ENCODE data around the gene NDN.
"Not testable (repeated sequence)": the region's sequence is repeated elsewhere in the genome, so short reads cannot be mapped to it uniquely, and the experiment has no call there.

Gene NDN, protein sequence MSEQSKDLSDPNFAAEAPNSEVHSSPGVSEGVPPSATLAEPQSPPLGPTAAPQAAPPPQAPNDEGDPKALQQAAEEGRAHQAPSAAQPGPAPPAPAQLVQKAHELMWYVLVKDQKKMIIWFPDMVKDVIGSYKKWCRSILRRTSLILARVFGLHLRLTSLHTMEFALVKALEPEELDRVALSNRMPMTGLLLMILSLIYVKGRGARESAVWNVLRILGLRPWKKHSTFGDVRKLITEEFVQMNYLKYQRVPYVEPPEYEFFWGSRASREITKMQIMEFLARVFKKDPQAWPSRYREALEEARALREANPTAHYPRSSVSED

DNA sequence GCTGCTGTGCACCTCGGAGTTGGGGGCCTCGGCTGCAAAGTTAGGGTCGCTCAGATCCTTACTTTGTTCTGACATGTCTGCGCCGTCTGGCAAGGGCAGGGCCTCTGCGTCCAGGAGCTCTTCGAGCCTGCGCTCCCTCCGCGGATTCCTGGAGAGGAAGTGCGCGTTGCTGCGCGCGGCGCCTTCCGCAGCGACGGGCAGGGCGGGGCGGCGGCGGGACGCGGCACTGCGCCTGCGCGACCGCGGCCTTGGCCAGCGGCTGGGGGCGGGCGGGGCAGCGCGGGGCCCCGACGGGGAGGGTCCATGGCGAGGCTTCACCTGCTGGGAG lies at the start of gene NDN:
NDN (minus strand) TSS at position 163 of the 328 bp plus-strand sequence; CDS start at position 75, 88 bp downstream.
- DNase-seq = no peak

DNA sequence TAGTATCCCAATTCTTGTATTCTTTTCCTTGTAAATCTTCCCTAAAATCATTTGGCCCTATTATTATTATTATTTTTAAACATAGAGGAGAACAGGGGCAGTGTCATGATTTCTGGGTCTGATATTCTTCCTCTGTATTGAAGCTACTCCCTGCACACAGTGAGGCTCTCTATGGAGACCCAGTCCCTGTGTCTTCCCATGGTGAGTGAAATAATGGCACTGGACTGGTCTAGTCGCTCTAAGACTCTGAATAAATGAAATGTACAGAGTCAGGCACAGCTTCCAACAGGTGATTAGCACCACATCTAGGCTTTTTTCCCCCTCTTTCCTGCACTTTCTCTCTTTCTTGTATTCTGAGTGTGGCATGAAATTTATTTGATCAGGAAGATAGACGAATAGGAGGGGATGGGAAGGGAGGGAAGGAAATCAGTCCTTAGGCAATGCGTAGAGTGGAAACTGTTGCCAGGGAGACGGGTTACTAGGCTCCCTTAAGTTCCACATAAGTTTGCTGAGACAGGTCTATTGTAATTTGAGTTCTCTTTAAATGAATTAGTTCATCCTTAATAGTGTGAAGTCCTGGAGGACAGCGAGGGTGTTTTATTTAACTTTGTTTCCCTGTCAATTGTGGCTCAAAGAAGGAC lies 49.0 kb upstream of the NDN start:
- no peak for DNase-seq

DNA sequence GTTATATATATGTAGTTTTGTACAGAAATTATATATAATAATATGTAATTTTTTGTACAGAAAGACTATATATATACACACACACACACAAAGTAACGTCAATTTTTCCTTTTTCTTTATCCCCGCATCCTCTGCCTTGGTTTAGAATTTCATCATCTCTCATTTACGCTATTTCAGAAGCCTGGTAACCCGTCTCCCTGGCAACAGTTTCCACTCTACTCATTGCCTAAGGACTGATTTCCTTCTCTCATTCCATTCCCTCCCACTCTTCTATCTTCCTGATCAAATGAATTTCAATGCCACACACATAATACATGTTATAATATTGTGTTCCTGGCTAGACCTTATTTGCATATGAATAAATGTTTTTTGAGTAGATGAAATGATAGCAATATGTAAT lies 47.8 kb upstream of the NDN start:
- no peak for DNase-seq

DNA sequence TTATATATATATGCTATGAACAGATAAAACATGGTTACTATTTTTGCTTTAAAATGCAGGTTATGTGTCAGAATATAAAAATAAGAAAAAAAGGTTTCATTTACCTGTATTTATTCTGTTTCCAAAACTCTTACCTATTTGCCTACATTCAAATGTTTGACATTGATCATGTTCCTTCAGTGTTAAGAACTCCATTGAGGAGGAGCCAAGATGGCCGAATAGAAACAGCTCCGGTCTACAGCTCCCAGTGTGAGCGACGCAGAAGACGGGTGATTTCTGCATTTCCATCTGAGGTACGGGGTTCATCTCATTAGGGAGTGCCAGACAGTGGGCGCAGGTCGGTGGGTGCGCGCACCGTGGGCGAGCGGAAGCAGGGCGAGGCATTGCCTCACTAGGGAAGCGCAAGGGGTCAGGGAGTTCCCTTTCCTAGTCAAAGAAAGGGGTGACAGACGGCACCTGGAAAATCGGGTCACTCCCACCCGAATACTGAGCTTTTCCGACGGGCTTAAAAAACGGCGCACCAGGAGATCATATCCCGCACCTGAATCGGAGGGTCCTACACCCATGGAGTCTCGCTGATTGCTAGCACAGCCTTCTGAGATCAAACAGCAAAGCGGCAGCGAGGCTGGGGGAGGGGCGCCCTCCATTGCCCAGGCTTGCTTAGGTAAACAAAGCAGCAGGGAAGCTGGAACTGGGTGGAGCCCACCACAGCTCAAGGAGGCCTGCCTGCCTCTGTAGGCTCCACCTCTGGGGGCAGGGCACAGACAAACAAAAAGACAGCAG lies 27.0 kb upstream of the NDN start:
- DNase-seq = not testable (repeated sequence)

DNA sequence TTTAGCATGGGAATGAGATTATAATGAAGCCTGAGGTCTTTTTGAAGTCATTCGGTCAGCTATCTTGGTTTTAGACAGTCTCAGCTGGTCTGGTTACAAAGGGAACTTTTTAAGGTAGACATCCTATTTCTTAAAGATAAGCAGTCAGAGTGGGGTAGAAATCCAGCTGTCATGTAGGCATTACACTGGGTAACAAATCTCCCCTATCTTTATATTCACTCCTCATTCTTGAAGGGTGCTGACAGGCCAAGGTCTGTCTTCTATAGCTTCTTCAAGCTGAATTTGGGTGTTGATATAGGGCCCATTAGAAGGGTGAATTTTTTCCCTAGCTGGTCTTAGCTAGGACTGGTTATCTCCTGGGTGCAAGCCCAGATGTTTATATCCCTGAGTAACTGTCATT lies 21.2 kb upstream of the NDN start:
- no peak for DNase-seq

DNA sequence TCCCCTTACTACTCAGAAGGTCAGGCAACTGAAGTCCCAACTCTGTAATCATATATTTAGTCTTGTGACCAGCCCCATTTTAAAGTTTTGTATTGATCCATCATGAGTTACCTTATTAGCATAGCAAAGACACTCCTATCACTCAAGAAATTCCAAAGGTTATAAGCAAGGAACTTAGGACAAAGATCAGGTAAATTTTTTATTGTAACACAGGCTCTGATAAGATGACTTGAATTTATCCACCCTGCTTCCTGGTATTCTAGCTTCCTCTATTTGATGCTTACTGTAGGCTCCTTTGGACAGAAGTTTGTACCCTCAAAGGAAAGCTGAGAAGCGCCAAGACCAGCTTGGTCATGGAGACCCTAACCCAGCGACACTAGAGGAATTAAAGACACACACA lies 8.2 kb upstream of the NDN start:
- no peak for DNase-seq

DNA sequence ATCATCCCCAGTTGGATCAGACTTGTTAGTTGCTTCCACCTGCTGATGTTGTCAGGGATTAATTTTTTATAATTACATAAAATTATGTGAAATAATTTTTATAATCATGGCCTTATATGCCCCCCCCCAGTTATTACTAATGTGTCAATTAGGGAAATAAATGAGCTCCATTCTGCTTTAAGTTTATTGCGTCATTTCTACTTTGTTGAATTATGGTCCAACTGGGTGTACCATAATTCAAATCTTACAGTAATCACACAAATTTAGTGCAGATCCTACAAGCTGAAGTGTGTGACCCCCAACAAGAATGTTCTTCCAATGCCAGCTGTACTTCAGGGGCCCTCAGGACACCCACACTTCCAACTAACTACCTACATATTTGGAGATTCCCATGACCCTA lies 7.5 kb upstream of the NDN start:
- DNase-seq = no peak

DNA sequence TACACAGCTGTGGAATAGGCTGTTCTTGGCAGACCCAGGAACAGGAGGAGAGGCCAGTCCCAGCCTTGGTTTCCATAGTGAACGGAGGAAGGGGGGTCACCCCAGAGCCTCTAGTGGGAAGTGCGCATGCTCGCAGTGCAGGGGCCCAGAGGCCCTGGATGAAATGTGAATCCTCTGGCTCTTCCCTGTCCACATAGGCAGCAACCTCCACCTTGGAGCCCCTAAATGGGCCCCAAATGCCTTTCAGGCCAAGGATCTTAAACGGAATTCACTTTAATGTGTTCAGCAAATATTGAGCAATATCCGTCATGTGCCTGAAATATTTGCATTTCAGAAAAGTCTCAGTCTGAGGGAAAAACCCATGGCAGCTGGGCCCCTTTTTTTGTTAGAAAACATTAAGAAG lies 3.3 kb upstream of the NDN start:
- no peak for DNase-seq

DNA sequence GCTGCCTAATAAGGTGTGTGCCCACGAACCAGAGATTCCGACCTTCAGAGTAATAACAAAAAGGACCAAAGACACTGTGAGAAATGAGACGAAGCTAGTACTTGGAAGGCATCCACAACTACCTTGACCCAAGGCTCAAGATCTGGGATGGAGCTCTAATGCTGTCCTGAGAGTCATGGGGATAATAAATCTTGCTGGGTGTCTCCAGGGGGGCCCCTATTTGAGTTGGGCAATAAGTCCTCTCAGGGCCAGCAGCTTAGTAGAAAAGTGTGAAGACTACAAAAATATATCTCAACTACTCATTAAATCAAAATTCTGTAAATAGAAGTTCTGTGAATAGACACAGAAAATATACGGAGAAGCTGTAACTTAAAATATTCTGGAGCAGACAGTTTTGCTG lies 2.9 kb upstream of the NDN start:
- DNase-seq = no peak

DNA sequence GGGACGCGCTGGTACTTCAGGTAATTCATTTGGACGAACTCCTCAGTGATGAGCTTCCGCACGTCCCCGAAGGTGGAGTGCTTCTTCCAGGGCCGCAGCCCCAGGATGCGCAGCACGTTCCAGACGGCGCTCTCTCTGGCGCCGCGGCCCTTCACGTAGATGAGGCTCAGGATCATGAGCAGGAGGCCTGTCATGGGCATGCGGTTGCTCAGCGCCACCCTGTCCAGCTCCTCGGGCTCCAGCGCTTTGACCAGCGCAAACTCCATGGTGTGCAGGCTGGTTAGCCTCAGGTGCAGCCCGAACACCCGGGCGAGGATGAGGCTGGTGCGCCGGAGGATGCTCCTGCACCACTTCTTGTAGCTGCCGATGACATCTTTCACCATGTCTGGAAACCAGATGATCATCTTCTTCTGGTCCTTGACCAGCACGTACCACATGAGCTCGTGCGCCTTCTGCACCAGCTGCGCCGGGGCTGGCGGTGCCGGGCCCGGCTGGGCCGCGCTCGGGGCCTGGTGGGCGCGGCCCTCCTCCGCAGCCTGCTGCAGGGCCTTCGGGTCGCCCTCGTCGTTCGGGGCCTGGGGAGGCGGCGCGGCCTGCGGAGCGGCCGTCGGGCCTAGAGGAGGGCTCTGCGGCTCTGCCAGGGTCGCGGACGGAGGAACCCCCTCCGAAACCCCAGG lies 501 bp downstream of the NDN start:
- DNase-seq = no peak

DNA sequence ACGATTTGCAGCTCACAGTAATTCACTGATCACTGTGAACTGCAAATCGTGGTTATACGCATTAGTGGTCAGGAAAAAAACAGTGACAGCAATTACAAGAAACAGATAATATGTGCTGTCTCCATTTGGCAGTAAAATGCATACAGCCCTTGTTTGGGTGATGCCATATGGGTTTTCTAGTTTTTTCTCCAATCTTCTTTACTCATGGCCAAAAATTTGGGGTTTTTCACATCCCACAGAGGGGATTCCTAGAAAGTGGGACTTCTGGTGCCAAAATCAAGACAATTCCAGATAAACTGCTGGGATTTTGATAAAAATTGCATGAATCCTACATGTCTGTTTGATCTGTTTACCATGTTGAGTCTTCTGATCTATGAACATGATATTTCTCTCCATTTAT lies 15.6 kb downstream of the NDN start:
- DNase-seq = no peak

DNA sequence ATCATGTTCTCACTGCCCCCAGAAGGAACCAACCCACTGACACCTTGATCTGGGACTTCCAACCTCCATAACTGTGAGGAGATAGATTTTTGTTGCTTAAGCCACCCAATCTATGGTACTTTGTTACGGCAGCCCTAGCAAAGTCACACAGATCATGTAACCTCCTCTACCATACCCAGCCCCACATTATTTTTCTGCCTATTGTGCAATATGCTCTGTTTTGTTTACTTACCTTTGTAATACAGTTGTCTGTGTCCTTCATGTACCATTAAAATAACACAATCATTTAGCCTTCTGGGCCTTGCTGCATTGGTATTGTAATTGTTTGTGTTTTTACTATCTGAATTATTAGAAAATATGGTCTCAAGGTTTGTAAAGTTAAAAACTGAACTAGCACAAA lies 16.1 kb downstream of the NDN start:
- DNase-seq = no peak

DNA sequence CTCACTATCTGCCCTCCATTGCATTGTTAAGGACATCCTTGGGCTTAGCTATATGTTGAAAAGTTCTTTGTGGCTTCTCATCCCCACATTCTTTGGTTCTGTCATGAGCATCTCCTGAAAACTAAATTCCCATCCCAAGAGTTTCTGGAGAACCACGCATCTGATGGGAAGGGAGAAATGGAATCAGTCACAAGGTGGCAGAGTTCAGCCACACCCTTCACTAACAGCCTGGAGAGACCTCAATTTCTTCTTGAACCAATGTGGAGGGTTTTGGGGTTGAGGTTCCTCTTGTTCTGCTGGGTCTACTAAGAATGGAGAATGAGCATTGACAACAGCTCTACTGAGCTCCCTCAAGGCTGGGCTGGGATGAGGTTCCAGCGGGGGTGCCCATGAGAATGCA lies 23.9 kb downstream of the NDN start:
- DNase-seq = no peak

DNA sequence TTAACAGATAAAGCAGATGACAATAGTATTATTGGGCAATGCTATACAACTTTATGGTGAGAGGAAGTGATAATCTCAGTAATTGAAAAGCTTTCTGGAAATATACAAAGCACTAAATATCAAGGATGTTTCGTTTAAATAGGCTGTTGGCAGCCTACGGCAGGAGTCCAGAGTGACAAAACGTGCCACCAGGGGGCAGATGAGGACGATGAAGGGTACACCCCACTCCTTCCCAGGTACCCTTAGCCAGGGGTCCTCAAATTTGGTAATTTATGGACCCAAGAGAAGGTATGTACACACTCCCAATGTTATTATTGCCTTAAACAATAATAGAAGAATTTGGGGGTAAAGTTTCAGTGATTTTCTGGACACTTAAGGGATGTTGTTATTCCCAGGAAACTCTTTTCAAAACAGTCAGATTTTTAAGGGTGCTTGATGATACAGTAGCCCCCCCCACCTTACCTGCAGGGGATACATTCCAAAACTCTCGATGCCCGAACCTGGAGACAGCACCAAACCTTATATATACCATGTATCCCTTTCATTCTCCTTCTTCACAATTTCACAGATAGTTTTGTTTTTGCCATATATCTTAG lies 38.1 kb downstream of the NDN start:
- no peak for DNase-seq

DNA sequence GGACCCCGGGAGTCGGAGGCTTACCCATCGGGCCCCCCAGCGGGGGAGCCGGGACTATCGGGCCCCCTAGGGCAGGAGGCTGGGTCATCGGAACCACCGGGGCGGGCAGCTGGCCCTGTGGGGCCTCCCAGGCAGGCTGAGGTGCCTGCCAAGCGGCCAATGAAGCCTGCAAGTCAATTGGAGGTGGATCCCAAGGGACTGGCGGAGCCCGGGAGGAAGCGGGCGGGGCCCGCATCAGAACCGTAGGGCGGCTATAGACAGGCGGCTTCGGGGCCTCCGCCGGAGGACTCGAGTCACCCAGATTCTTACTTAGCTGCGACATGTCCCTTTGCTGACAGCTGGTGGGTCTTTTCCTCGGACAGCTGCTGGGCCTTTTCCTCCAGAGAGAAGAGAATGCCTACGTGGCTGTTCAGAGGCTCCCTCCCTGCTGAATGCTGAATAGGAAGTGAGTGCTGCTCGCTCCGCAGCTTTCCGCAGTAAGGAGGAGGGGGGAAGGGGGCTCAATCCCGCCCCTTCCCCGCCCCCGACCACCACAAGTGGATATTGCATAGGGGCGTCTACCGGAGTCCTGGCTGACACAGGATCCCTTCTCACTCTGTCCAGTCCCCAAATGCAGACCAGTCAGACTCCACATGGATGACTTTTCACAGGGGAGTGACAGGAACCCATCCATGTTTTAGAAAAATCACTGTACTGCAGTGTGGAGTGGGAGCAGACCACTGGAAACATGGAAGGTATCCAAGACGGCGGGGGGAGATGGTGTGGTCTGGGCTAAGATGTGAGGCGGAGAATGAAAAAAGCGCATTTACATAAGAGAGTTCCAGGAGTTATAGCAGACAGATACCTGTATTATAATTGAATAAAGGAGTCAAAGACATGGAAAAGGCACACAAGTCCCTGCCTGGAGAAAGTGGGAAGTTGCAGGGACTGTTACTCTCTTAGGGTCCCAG lies 39.4 kb downstream of the NDN start, which contains the start of gene MAGEL2:
MAGEL2 (minus strand) TSS at position 447 of the 950 bp plus-strand sequence; CDS start at position 322, 125 bp downstream.
- DNase-seq = no peak

DNA sequence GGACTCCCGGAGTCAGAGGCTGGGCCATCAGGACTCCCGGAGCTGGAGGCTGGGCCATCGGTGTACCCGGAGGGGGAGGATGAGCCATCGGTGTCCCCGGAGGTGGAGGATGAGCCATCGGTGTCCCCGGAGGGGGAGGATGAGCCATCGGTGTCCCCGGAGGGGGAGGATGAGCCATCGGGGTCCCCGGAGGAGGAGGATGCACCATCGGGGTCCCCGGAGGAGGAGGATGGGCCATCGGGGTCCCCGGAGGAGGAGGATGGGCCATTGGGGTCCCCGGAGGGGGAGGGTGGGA lies 40.2 kb downstream of the NDN start:
- DNase-seq = no peak

DNA sequence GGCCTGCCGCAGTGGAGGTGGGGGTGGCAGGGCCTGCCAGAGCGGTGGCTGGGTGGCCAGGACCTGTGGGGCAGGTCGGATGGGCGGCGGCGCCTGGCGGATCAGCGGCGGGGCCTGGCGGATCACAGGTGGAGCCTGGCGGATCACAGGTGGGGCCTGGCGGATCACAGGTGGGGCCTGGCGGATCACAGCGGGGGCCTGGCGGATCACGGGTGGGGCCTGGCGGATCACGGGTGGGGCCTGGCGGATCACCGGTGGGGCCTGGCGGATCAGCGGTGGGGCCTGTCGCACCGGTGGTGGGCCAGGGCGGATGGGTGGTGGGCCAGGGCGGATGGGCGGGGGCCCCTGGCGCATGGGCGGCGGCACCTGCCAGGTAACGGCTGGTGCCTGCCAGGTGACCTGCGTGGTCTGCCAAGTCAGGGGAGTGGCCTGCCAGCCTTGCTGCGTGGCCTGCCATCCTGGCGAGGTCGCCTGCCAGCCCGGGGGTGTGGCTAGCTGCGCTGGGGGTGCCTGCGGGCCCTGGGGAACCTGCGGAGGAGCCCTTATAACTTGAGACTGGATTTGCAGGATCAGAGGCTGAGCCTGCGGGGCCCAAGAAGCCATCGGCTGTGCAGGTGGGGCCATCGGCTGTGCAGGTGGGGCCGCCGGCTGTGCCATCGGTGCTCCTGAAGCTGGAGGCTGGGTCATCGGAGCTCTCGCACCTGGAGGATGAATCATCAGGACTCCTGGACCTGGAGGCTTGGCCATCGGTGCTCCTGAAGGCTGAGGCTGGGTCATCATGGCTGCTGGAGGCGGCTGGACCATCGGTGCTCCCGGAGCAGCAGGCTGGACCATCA lies 40.7 kb downstream of the NDN start:
- no peak for DNase-seq

DNA sequence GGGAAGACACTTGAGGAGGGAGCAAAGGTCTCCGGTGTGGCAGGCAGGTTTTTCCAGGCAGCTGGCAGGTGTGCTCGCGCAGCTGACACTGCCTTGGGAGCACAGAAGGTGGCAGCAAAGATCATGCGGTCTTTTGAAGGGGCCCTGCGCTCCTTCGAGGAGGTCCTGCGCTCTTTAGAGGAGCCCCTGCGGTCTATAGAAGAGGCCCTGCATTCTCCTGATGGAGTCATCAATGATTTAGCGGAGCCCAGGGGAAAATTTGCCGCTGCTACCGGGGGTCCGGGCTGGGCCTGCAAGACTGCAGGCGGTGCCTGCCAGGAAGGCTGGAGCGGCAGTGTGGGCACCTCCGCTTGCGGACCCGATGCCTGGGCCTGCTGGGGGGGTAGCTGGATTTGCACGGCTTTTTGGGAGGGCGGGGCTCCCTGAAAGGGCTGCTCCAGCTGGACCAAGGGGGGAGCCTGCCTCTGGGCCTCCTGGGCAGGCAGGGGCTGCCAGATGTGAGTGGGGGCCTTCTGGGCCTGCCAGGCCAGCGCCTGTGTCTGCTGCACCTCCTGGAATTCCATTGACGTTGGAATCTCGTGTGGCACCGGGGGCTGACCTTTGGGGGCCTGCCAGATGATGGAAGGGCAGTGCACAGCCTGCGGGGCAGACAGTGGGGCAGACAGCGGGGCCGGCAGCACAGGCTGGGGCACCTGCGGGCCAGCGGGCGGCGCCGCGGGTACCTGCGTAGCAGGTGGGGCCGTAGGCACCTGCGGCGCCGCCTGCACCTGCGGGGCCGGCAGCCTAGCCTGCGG lies 41.5 kb downstream of the NDN start:
- no peak for DNase-seq

DNA sequence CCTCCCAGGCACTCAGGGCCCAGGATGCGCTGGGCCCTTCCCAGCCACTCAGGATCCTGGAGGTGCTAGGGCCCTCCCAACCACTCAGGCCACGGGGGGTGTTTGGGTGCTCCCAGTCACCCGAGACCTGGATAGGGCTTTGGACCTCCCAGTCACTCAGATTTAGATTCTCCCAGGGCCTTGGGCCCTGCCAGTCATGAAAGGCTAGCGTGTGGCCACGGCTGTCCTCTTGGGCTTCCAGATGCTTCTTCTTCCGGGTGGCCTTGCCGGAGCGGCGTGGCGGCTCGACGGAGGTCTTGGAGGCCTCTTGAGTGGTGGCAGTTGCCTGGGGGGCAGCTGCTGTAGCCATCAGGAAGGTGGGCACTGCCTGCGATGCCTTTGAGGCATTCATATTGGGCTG lies 42.3 kb downstream of the NDN start:
- DNase-seq = no peak

DNA sequence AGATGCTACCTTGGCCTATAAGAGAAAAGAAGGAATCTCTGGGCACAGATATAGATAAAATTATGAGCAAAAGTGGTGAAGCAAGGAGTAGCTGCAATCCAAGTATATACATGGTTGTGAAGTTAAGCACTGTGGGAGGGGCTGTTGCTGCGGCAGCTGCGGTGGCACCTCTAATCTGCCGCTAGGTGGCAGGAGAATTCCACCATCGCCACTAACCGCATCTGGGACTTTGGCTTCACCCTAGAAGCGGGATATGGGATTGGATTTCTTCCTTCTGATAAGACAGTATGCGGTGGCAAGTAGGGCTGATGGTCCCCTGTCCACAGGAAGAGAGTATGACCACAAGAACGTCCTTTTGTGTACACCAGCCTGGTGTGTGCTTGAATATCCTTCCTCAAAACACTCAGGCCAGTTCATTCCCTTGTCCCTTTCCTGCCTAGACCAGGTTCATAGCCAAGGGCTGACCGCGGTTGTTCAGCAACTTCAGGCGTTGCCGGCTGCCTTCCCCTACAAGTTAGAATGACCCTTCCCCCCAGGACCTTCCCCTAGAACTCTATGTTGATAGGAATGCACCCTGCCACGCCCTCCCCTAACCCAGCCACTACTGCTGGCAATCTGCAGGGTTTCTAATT lies 44.6 kb downstream of the NDN start:
- no peak for DNase-seq
